GM12878 (cell line): ENCODE results near the gene PTPRD. TPM values are rescaled to one million over a fixed set of nuclear protein-coding genes. Genes with fewer than 3 reads are reported as not detected.

Experiments
- ATAC-seq: fragments of 200-7000 bp; cut with Tn5 transposase; 3 replicates; pipeline ENCODE4 v1.9.1; 2020; ENCODE audit warnings: mild to moderate bottlenecking, moderate library complexity
- BruUV-seq: library from RNA; stranded (reverse); fragments of 400-500 nt; replicated peaks from 2 replicates; lab custom pipeline; 2021; lab: Mats Ljungman, UMichigan
- CTCF ChIA-PET: fragments of 300-600 bp; sonication (Branson Sonifier 250); formaldehyde crosslinking; extraction: SDS; loops from one replicate; lab custom pipeline; 2021; ENCODE audit warnings: inconsistent platforms; lab: Yijun Ruan, JAX
- POLR2A ChIA-PET: fragments of 350-600 bp; formaldehyde crosslinking; extraction: SDS; loops from one replicate; lab custom pipeline; 2021; ENCODE audit warnings: inconsistent platforms; lab: Charles Lee
- RAD21 ChIA-PET: fragments of 300-600 bp; sonication (Branson Sonifier 250); formaldehyde crosslinking; loops from one replicate; lab custom pipeline; 2023; ENCODE audit warnings: antibody characterized with exemption; ENCODE audit not compliant: unreplicated experiment; lab: Charles Lee
- SMC1A ChIA-PET: fragments of 300-600 bp; sonication (Branson Sonifier 250); formaldehyde crosslinking; loops from one replicate; lab custom pipeline; 2023; ENCODE audit not compliant: unreplicated experiment, uncharacterized antibody; lab: Charles Lee
- DNase-seq: peaks from one replicate; pipeline ENCODE4 v3.0.0-alpha.2; 2011; ENCODE audit warnings: low read depth, low spot score
- FAIRE-seq: peaks from 3 replicates; lab custom pipeline; 2011; peaks lifted over from hg19 to GRCh38; lab: Jason Lieb, UNC
- H2AFZ ChIP-seq: 2 replicates; pipeline ENCODE4 v1.6.0; 2011; ENCODE audit warnings: low read depth, low read length, control low read depth; ENCODE audit not compliant: control insufficient read depth
- H3K27ac ChIP-seq: 2 replicates; pipeline ENCODE4 v1.5.1; 2011; ENCODE audit warnings: control low read depth; ENCODE audit not compliant: control insufficient read depth, insufficient read depth
- H3K27me3 ChIP-seq, 2 experiments: replicated peaks in 1 of 2; 2 replicates each; pipeline versions ENCODE4 v1.6.0 to v1.6.1; 2011; ENCODE audit warnings: low read length in 1 of 2; ENCODE audit not compliant: control insufficient read depth in 2 of 2, insufficient read depth in 2 of 2
- H3K36me3 ChIP-seq, 2 experiments: 2 replicates each; pipeline ENCODE4 v1.5.1; 2011; ENCODE audit warnings: low read length in 1 of 2; ENCODE audit not compliant: control insufficient read depth in 2 of 2, insufficient read depth in 2 of 2
- H3K4me1 ChIP-seq: 2 replicates; pipeline ENCODE4 v1.6.1; 2011; ENCODE audit warnings: mild to moderate bottlenecking, low read length, moderate library complexity, mixed read lengths; ENCODE audit not compliant: control insufficient read depth, insufficient read depth
- H3K4me2 ChIP-seq: 2 replicates; pipeline ENCODE4 v1.6.0; 2011; ENCODE audit warnings: control low read depth; ENCODE audit not compliant: control insufficient read depth, insufficient read depth
- H3K4me3 ChIP-seq: fragments of 200-600 bp; sonication (generic); 2 replicates; pipeline ENCODE4 v1.5.1; 2016
- H3K79me2 ChIP-seq: 2 replicates; pipeline ENCODE4 v1.6.0; 2011; ENCODE audit warnings: low read length; ENCODE audit not compliant: control insufficient read depth, insufficient read depth
- H3K9ac ChIP-seq: 2 replicates; pipeline ENCODE4 v1.8.0; 2011; ENCODE audit warnings: low read length, control low read depth, mixed read lengths; ENCODE audit not compliant: control insufficient read depth, insufficient read depth
- H3K9me3 ChIP-seq: replicated peaks from 3 replicates; pipeline ENCODE4 v1.5.1; 2011; ENCODE audit warnings: mild to moderate bottlenecking, low read length; ENCODE audit not compliant: control insufficient read depth, insufficient read depth
- H4K20me1 ChIP-seq: 2 replicates; pipeline ENCODE4 v1.6.0; 2011; ENCODE audit not compliant: control insufficient read depth, insufficient read depth
- ATF7 ChIP-seq: fragments of 450-650 bp; IDR thresholded peaks from 2 replicates; pipeline ENCODE4 v1.6.1; 2016; ENCODE audit warnings: low read depth, mild to moderate bottlenecking
- CBFB ChIP-seq: IDR thresholded peaks from 2 replicates; pipeline ENCODE4 v1.6.1; 2016; ENCODE audit warnings: antibody characterized with exemption, low read depth
- CEBPB ChIP-seq, 2 experiments: fragments of 150-350 bp in 1 of 2; IDR thresholded peaks; 2 replicates each; pipeline ENCODE4 v1.6.1; 2012 to 2014; ENCODE audit warnings: low read depth in 2 of 2, low read length in 2 of 2, borderline replicate concordance in 1 of 2, inconsistent platforms in 1 of 2
- HDAC2 ChIP-seq: fragments of 200-600 bp; sonication (generic); IDR thresholded peaks from 2 replicates; pipeline ENCODE4 v1.6.1; 2017
- HDGF ChIP-seq: fragments of 450-650 bp; IDR thresholded peaks from 2 replicates; pipeline ENCODE4 v1.6.1; 2016; ENCODE audit warnings: antibody characterized with exemption
- JUNB ChIP-seq: IDR thresholded peaks from 2 replicates; pipeline ENCODE4 v1.6.1; 2016; ENCODE audit warnings: antibody characterized with exemption, mild to moderate bottlenecking
- NRF1 ChIP-seq: conservative IDR thresholded peaks from 2 replicates; pipeline ENCODE4 v1.6.1; 2011; ENCODE audit warnings: mild to moderate bottlenecking, low read depth, low read length, improper control_type of control experiment
- POU2F2 ChIP-seq: IDR thresholded peaks from 3 replicates; pipeline ENCODE4 v1.6.1; 2011; ENCODE audit warnings: low read depth, mild to moderate bottlenecking, low read length, borderline replicate concordance
- RFX5 ChIP-seq: IDR thresholded peaks from 2 replicates; pipeline ENCODE4 v1.6.1; 2011; ENCODE audit warnings: low read depth, low read length, improper control_type of control experiment
- SP1 ChIP-seq: IDR thresholded peaks from one replicate; pipeline ENCODE4 v1.6.1; 2011; ENCODE audit warnings: low read depth, low read length
- SUPT20H ChIP-seq: IDR thresholded peaks from 2 replicates; pipeline ENCODE4 v1.6.1; 2011; ENCODE audit warnings: low read depth, mild to moderate bottlenecking, low read length, moderate library complexity, borderline replicate concordance; ENCODE audit not compliant: control insufficient read depth
- WRNIP1 ChIP-seq: IDR thresholded peaks from 2 replicates; pipeline ENCODE4 v1.6.1; 2011; ENCODE audit warnings: low read depth, low read length, improper control_type of control experiment, borderline replicate concordance
- WGBS: methylation state at CpG from one replicate; pipeline ENCODE4 v1.1.6; 2016; ENCODE audit warnings: low lambda C conversion rate; ENCODE audit not compliant: insufficient replicate concordance, insufficient coverage; ENCODE audit errors: missing lambda C conversion rate; 5-methylcytosine and 5-hydroxymethylcytosine counted together
- in situ Hi-C: fragments of 300-500 bp; cut with MboI; formaldehyde crosslinking; loops from 9 replicates; pipeline ENCODE4 v1.14.3; 2018; ENCODE audit warnings: mixed read lengths
- intact Hi-C: fragments of 100-400 bp; cut with micrococcal nuclease; formaldehyde crosslinking; loops from one replicate; pipeline ENCODE4 v1.14.2; 2022; ENCODE audit not compliant: unreplicated experiment
- polyA plus RNA-seq, 11 experiments: library from polyadenylated mRNA; depleted of rRNA in 4 of 11; unstranded in 6 of 11; stranded (reverse) in 5 of 11; fragments of >200 nt; fragmentation: Nextera tagmentation in 4 of 11; fragmentation: Illumina TruSeq in 1 of 11; extraction: Ambion mirVana in 4 of 11; extraction: Trizol in 1 of 11; gene quantifications; 1 replicate in 1 of 11; 2 replicates in 10 of 11; pipeline versions ENCODE4 v1.2.1 to v1.2.3, GENCODE V29; 2011 to 2016; ENCODE audit warnings: inconsistent platforms in 2 of 11, missing spikeins in 2 of 11, low read depth in 1 of 11
- total RNA-seq, 4 experiments: library from RNA; depleted of rRNA in 3 of 4; stranded (reverse); fragments of >200 nt in 3 of 4; fragmentation: Illumina TruSeq in 1 of 4; extraction: Trizol in 1 of 4; gene quantifications; 2 replicates each; pipeline versions ENCODE4 v1.2.1 to v1.2.3, GENCODE V29; 2013 to 2021
- TF ChIP-seq, protein P1 (sequence below): fragments of 450-650 bp; IDR thresholded peaks from 2 replicates; pipeline ENCODE4 v1.6.1; 2017; ENCODE audit warnings: borderline replicate concordance
- TF ChIP-seq, protein P2 (sequence below): IDR thresholded peaks from 2 replicates; pipeline ENCODE4 v1.6.1; 2012; ENCODE audit warnings: low read depth, low read length, improper control_type of control experiment
- TF ChIP-seq, protein P3 (sequence below): IDR thresholded peaks from 2 replicates; pipeline ENCODE4 v1.6.1; 2012; ENCODE audit warnings: mild to moderate bottlenecking, low read depth, low read length
- TF ChIP-seq, protein P4 (sequence below): IDR thresholded peaks from 2 replicates; pipeline ENCODE4 v1.6.1; 2012; ENCODE audit warnings: low read depth, low read length, improper control_type of control experiment
- TF ChIP-seq, protein P5 (sequence below): IDR thresholded peaks from 2 replicates; pipeline ENCODE4 v1.6.1; 2011; ENCODE audit warnings: mild to moderate bottlenecking, low read depth, low read length, moderate library complexity; ENCODE audit not compliant: insufficient replicate concordance

Gene PTPRD
- total and polyA plus RNA-seq, 10 of the 15 experiments (the other 5 are each of a cell fraction or from before 2014, with no cell fraction given): under 0.01 to 0.05 (median 0.01) TPM; not detected in 7

DNA sequence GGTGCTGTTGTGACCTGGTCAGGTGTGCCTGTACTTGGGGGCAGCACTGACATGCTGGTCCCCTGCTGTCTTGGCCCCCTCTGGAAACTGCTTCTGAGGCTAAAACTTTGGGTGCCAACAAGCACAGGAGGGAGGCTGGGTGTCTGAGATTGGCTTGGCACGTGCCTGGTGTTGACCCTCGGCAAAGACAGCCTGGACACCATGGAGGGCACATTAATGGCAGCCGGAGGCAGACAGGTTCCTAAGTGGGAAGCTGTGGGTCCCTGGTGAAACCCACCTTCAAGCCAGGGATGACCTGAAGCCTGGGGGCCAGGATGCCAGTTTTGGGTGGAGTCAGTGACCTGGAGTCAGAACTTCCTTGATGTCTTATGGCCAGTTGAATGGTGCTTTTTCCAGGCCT is 894.1 kb downstream of the PTPRD start:
- Histone ChIP-seq H4K20me1 (no peaks in the 10 kb centered on the region), H3K27me3 (no peaks in the 10 kb centered on the region), H2AFZ (no peak overlapping the region), H3K79me2 (no peaks in the 10 kb centered on the region), H3K9ac (no peak overlapping the region), H3K4me2 (no peak overlapping the region), H3K4me1 (no peaks in the 10 kb centered on the region), H3K36me3 (no peaks in the 10 kb centered on the region), H3K9me3 (no peaks in the 10 kb centered on the region), H3K27ac (no peak overlapping the region), H3K4me3 (no peak overlapping the region)
- CTCF ChIA-PET: no interaction called here
- intact Hi-C loops (no loop called here), in situ Hi-C loops (no loop called here)
- ATAC-seq (no peak), FAIRE-seq (no peak), DNase-seq (no peak)
- 0% methylated on average over 3 of the region's 3 CpGs for WGBS
- RAD21 ChIA-PET: no interaction called here
- no TSS peak for BruUV-seq
- SMC1A ChIA-PET: no interaction called here
- POLR2A ChIA-PET: no interaction called here
- no peak for TF ChIP-seq NRF1
- TF ChIP-seq RFX5: no peak
- TF ChIP-seq CEBPB (IDR thresholded peaks at IDR 0.05; ENCODE audit: borderline replicate concordance in 1 of 2, low read depth in 2 of 2, low read length in 2 of 2): no peak
- TF ChIP-seq, protein P1, sequence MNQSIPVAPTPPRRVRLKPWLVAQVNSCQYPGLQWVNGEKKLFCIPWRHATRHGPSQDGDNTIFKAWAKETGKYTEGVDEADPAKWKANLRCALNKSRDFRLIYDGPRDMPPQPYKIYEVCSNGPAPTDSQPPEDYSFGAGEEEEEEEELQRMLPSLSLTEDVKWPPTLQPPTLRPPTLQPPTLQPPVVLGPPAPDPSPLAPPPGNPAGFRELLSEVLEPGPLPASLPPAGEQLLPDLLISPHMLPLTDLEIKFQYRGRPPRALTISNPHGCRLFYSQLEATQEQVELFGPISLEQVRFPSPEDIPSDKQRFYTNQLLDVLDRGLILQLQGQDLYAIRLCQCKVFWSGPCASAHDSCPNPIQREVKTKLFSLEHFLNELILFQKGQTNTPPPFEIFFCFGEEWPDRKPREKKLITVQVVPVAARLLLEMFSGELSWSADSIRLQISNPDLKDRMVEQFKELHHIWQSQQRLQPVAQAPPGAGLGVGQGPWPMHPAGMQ: no peak
- no peak for TF ChIP-seq SP1
- TF ChIP-seq, protein P2, sequence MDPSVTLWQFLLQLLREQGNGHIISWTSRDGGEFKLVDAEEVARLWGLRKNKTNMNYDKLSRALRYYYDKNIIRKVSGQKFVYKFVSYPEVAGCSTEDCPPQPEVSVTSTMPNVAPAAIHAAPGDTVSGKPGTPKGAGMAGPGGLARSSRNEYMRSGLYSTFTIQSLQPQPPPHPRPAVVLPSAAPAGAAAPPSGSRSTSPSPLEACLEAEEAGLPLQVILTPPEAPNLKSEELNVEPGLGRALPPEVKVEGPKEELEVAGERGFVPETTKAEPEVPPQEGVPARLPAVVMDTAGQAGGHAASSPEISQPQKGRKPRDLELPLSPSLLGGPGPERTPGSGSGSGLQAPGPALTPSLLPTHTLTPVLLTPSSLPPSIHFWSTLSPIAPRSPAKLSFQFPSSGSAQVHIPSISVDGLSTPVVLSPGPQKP: no peak
- TF ChIP-seq ATF7: no peak
- TF ChIP-seq, protein P3, sequence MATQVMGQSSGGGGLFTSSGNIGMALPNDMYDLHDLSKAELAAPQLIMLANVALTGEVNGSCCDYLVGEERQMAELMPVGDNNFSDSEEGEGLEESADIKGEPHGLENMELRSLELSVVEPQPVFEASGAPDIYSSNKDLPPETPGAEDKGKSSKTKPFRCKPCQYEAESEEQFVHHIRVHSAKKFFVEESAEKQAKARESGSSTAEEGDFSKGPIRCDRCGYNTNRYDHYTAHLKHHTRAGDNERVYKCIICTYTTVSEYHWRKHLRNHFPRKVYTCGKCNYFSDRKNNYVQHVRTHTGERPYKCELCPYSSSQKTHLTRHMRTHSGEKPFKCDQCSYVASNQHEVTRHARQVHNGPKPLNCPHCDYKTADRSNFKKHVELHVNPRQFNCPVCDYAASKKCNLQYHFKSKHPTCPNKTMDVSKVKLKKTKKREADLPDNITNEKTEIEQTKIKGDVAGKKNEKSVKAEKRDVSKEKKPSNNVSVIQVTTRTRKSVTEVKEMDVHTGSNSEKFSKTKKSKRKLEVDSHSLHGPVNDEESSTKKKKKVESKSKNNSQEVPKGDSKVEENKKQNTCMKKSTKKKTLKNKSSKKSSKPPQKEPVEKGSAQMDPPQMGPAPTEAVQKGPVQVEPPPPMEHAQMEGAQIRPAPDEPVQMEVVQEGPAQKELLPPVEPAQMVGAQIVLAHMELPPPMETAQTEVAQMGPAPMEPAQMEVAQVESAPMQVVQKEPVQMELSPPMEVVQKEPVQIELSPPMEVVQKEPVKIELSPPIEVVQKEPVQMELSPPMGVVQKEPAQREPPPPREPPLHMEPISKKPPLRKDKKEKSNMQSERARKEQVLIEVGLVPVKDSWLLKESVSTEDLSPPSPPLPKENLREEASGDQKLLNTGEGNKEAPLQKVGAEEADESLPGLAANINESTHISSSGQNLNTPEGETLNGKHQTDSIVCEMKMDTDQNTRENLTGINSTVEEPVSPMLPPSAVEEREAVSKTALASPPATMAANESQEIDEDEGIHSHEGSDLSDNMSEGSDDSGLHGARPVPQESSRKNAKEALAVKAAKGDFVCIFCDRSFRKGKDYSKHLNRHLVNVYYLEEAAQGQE: no peak
- no peak for TF ChIP-seq HDGF
- TF ChIP-seq, protein P4, sequence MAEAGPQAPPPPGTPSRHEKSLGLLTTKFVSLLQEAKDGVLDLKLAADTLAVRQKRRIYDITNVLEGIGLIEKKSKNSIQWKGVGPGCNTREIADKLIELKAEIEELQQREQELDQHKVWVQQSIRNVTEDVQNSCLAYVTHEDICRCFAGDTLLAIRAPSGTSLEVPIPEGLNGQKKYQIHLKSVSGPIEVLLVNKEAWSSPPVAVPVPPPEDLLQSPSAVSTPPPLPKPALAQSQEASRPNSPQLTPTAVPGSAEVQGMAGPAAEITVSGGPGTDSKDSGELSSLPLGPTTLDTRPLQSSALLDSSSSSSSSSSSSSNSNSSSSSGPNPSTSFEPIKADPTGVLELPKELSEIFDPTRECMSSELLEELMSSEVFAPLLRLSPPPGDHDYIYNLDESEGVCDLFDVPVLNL: no peak
- no peak for TF ChIP-seq SUPT20H
- no peak for TF ChIP-seq WRNIP1
- TF ChIP-seq, protein P5, sequence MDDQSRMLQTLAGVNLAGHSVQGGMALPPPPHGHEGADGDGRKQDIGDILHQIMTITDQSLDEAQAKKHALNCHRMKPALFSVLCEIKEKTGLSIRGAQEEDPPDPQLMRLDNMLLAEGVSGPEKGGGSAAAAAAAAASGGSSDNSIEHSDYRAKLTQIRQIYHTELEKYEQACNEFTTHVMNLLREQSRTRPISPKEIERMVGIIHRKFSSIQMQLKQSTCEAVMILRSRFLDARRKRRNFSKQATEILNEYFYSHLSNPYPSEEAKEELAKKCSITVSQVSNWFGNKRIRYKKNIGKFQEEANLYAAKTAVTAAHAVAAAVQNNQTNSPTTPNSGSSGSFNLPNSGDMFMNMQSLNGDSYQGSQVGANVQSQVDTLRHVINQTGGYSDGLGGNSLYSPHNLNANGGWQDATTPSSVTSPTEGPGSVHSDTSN: no peak
- TF ChIP-seq HDAC2: no peak
- no peak for TF ChIP-seq POU2F2
- TF ChIP-seq CBFB: no peak
- TF ChIP-seq JUNB: no peak
